Vagina (tissue), 2 donors: ENCODE data around the gene IFNLR1. TPM values are rescaled to one million over a fixed set of nuclear protein-coding genes. Genes with fewer than 3 reads are reported as not detected.

Experiments used
- DNase-seq, 2 donors: peaks; one replicate each; pipeline ENCODE4 v3.0.0-alpha.2; 2017; ENCODE audit errors: extremely low spot score in 2 of 2
- H3K27ac ChIP-seq: fragments of 200-600 bp; sonication (generic); one replicate; pipeline ENCODE4 v1.5.1; 2019
- H3K27me3 ChIP-seq: fragments of 200-600 bp; sonication (generic); one replicate; pipeline ENCODE4 v1.5.1; 2019
- H3K36me3 ChIP-seq, 2 donors: fragments of 200-600 bp; sonication (generic); one replicate each; pipeline ENCODE4 v1.5.1; 2017 to 2019
- H3K4me1 ChIP-seq: fragments of 200-600 bp; sonication (generic); one replicate; pipeline ENCODE4 v1.5.1; 2019
- H3K4me3 ChIP-seq, 2 donors: fragments of 200-600 bp; sonication (generic); 1 replicate in 1 of 2; 2 replicates in 1 of 2; pipeline ENCODE4 v1.5.1; 2016 to 2019
- H3K9me3 ChIP-seq: fragments of 200-600 bp; sonication (generic); one replicate; pipeline ENCODE4 v1.5.1; 2019
- CTCF ChIP-seq, 3 experiments: fragments of 450-650 bp in 2 of 3; fragments of 200-600 bp in 1 of 3; sonication (generic) in 1 of 3; IDR thresholded peaks; one replicate each; pipeline ENCODE4 v1.5.1; 2017 to 2019; ENCODE audit warnings: antibody characterized with exemption in 3 of 3, mild to moderate bottlenecking in 2 of 3, moderate library complexity in 2 of 3
- POLR2A ChIP-seq, 2 donors: fragments of 450-650 bp; IDR thresholded peaks; one replicate each; pipeline ENCODE4 v1.6.1; 2017; ENCODE audit warnings: antibody characterized with exemption in 2 of 2, mild to moderate bottlenecking in 2 of 2, moderate library complexity in 2 of 2
- POLR2AphosphoS5 ChIP-seq, 2 donors: sonication (generic); formaldehyde crosslinking; IDR thresholded peaks; one replicate each; pipeline ENCODE4 v1.9.0; 2017; ENCODE audit warnings: antibody characterized with exemption in 2 of 2, mild to moderate bottlenecking in 2 of 2, low read depth in 1 of 2; ENCODE audit not compliant: insufficient read depth in 1 of 2
- intact Hi-C: fragments of 100-400 bp; cut with DNase I; formaldehyde crosslinking; loops from one replicate; pipeline ENCODE4 v1.15.1; 2023
- total RNA-seq: library from RNA; depleted of rRNA; stranded (reverse); fragments of >200 nt; gene quantifications from one replicate; pipeline ENCODE4 v1.2.3, GENCODE V29; 2016

Gene IFNLR1
- total RNA-seq, 1 donor from 2014 or later, result 1.7 TPM

GRCh38 chr1:24173638-24174575 lies 13.2 kb downstream of the IFNLR1 start:
- Histone ChIP-seq H3K27ac (no peak overlapping the region), H3K4me1 (no peaks in the 10 kb centered on the region), H3K9me3 (no peaks in the 10 kb centered on the region), H3K4me3 (no peak overlapping the region), H3K27me3 (no peaks in the 10 kb centered on the region), H3K36me3 (no peaks in the 10 kb centered on the region)
- no peak for TF ChIP-seq POLR2A (IDR thresholded peaks at IDR 0.05)
- TF ChIP-seq CTCF (IDR thresholded peaks at IDR 0.05), result no peak
- DNase-seq, result no peak
- intact Hi-C loops, result no loop called here

- no peaks in the 10 kb centered on the region for H3K9me3 ChIP-seq
- intact Hi-C loops, result no loop called here
- TF ChIP-seq POLR2A (IDR thresholded peaks at IDR 0.05), result no peak
- no peak for TF ChIP-seq POLR2AphosphoS5 (IDR thresholded peaks at IDR 0.05; ENCODE audit: insufficient read depth in 1 of 2, low read depth in 1 of 2)
- no peak for TF ChIP-seq CTCF (IDR thresholded peaks at IDR 0.05)
- no peak overlapping the region for H3K4me3 ChIP-seq
- H3K4me1 ChIP-seq, result no peaks in the 10 kb centered on the region
- no peak for DNase-seq
- no peaks in the 10 kb centered on the region for H3K27me3 ChIP-seq
- no peaks in the 10 kb centered on the region for H3K36me3 ChIP-seq
- no peak overlapping the region for H3K27ac ChIP-seq
These were observed 14.5 kb downstream of the IFNLR1 start for GRCh38 chr1:24172598-24172997.

GRCh38 chr1:24169286-24169685 lies 17.8 kb downstream of the IFNLR1 start:
- H3K4me1 ChIP-seq, result no peaks in the 10 kb centered on the region
- no peaks in the 10 kb centered on the region for H3K9me3 ChIP-seq
- H3K27me3 ChIP-seq, result no peaks in the 10 kb centered on the region
- intact Hi-C loops, result no loop called here
- H3K4me3 ChIP-seq, result no peak overlapping the region
- TF ChIP-seq POLR2AphosphoS5 (IDR thresholded peaks at IDR 0.05; ENCODE audit: insufficient read depth in 1 of 2, low read depth in 1 of 2) (no peak), CTCF (IDR thresholded peaks at IDR 0.05) (no peak), POLR2A (IDR thresholded peaks at IDR 0.05) (no peak)
- H3K27ac ChIP-seq, result no peak overlapping the region
- no peak for DNase-seq
- no peaks in the 10 kb centered on the region for H3K36me3 ChIP-seq

- H3K27ac ChIP-seq, result no peak overlapping the region
- no peaks in the 10 kb centered on the region for H3K9me3 ChIP-seq
- H3K27me3 ChIP-seq, result no peaks in the 10 kb centered on the region
- no peak overlapping the region for H3K4me3 ChIP-seq
- intact Hi-C loops, result no loop called here
- no peak for DNase-seq
- H3K36me3 ChIP-seq, result no peaks in the 10 kb centered on the region
- TF ChIP-seq CTCF (IDR thresholded peaks at IDR 0.05) (no peak), POLR2AphosphoS5 (IDR thresholded peaks at IDR 0.05; ENCODE audit: insufficient read depth in 1 of 2, low read depth in 1 of 2) (no peak), POLR2A (IDR thresholded peaks at IDR 0.05) (no peak)
- H3K4me1 ChIP-seq, result no peaks in the 10 kb centered on the region
These were observed 18.8 kb downstream of the IFNLR1 start for GRCh38 chr1:24168245-24168644.

- Histone ChIP-seq H3K9me3 (no peaks in the 10 kb centered on the region), H3K4me3 (no peak overlapping the region), H3K27me3 (no peaks in the 10 kb centered on the region), H3K4me1 (no peaks in the 10 kb centered on the region), H3K36me3 (no peaks in the 10 kb centered on the region), H3K27ac (no peak overlapping the region)
- no peak for DNase-seq
- intact Hi-C loops, result no loop called here
- TF ChIP-seq CTCF (IDR thresholded peaks at IDR 0.05) (no peak), POLR2AphosphoS5 (IDR thresholded peaks at IDR 0.05; ENCODE audit: insufficient read depth in 1 of 2, low read depth in 1 of 2) (no peak), POLR2A (IDR thresholded peaks at IDR 0.05) (no peak)
These were observed 20.1 kb downstream of the IFNLR1 start for GRCh38 chr1:24167008-24167407.
